HFF-Myc (cell line): ENCODE data around the gene KDM5C.

Experiments used
- DNase-seq: peaks from one replicate; pipeline ENCODE4 v3.0.0-alpha.2; 2011; ENCODE audit warnings: low read depth; ENCODE audit errors: extremely low read depth
- H3K4me3 ChIP-seq: replicated peaks from 2 replicates; pipeline ENCODE4 v1.5.1; 2011; ENCODE audit warnings: low read depth, mild to moderate bottlenecking, control low read depth, low read length
- TF ChIP-seq, protein P1 (sequence below): IDR thresholded peaks from 2 replicates; pipeline ENCODE4 v1.5.1; 2012; ENCODE audit warnings: mild to moderate bottlenecking, low read depth, low read length, control low read depth; ENCODE audit errors: missing control alignments

The KDM5C gene

DNA sequence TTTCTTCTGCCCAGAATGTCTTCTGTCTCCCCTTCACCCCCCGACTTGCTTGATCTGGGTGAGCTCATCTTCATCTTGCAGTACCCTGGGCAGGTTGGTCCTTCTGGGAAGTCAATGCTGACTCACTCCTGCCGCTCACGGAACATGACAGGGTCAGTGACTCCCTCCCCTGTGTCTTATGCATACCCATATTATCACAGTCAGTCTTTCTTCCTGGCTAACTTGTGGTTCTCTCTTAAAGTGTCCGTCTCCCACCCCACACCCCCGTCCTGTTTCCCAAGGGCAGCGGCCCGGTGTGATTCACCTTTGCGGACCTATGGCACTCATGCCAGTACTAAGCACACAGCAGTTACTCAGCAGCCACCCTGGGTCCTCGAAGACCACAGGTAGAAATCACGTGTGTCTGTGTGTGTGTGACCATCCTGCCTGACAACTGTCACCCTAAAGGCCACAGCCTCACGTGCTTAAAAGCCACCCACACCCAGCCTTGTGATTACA lies 38.6 kb upstream of the KDM5C start:
- no peak for DNase-seq
- no peak overlapping the region for H3K4me3 ChIP-seq
- TF ChIP-seq, protein P1, sequence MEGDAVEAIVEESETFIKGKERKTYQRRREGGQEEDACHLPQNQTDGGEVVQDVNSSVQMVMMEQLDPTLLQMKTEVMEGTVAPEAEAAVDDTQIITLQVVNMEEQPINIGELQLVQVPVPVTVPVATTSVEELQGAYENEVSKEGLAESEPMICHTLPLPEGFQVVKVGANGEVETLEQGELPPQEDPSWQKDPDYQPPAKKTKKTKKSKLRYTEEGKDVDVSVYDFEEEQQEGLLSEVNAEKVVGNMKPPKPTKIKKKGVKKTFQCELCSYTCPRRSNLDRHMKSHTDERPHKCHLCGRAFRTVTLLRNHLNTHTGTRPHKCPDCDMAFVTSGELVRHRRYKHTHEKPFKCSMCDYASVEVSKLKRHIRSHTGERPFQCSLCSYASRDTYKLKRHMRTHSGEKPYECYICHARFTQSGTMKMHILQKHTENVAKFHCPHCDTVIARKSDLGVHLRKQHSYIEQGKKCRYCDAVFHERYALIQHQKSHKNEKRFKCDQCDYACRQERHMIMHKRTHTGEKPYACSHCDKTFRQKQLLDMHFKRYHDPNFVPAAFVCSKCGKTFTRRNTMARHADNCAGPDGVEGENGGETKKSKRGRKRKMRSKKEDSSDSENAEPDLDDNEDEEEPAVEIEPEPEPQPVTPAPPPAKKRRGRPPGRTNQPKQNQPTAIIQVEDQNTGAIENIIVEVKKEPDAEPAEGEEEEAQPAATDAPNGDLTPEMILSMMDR = no peak

DNA sequence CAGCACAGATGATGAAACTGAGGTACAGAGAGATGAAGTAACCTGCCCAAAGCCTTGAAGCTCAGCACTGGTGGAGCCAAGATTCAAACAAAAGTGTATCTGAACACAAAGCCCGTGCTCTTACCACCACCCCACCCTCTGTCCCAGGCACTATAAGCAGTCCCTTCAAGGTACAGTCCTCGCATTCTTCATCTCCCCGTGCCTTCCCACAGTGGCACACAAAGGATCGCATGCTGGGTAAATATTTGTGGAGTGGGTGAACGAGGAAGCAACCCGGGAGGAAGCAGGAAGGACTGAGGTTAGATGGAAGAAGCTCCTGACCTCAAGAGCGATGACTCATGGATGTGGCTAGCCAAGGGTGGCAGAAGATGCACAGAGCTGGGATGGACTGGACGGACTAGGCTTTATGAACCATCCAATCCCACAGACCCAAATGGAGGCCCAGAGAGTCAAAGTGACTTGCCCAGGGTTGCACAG lies 37.9 kb upstream of the KDM5C start:
- no peak overlapping the region for H3K4me3 ChIP-seq
- no peak for DNase-seq
- TF ChIP-seq, protein P1 = no peak

DNA sequence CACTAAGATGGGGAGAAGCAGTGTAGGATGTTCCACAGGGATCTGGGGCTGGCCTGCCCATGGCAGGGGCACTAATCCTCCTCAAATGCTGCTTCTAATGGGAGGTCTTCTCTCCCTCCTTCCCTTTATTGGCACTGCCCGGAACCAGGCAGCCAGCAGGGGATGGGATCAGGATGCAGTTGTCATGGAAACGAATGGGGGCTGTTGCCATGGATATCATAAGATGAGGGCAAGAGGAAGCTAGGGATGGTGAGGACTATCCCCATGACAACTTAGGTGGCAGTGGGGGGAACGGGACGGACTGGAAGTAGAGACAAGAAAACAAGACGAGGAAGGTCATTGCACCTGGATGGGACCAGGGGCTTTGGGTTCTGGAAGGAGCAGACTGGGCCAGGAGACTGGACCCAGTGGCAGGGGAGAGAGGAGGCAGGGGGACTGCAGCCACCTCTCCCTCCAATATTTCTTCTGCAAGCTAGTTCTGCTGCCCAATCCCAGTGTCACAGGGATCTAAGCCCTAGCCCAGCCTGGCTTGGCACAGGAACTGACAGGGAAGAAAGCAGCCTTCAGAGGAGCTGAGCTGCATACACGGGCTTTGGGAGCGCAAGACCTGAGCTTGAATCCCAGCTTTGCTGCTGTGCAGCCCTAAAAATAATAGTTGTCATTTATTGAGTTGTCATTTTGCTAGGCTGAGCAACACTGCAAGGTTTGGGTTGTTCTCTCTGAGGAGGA lies 37.3 kb upstream of the KDM5C start:
- no peak for DNase-seq
- H3K4me3 ChIP-seq = no peak overlapping the region
- TF ChIP-seq, protein P1 = no peak

DNA sequence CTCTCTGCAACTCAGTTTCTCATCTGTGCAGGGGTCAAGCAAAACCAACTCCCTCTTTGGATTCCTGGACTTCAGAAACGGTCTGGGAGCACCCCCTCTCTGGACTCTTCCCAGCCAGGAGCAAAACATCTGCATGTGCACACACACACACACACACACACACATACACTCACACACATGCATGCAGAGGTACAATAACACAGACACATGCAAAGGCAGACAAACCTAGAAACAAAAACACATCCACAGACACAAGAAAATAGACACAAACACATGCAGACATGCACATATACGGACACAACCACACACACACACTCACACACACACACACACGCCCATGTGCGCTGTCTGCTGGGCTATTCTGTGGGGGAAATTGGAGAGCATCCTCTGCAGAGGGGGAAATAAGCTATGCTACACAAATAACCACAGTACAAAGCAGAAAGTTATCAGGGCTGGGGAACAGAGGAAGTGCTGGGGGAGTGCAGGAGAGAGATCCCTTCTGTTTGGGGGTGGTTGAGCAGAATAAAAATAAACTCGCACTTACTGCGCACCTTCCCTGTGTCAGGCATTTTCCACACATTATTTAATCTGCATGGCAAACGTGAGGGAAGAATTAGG lies 36.5 kb upstream of the KDM5C start:
- no peak overlapping the region for H3K4me3 ChIP-seq
- TF ChIP-seq, protein P1 = no peak
- no peak for DNase-seq

DNA sequence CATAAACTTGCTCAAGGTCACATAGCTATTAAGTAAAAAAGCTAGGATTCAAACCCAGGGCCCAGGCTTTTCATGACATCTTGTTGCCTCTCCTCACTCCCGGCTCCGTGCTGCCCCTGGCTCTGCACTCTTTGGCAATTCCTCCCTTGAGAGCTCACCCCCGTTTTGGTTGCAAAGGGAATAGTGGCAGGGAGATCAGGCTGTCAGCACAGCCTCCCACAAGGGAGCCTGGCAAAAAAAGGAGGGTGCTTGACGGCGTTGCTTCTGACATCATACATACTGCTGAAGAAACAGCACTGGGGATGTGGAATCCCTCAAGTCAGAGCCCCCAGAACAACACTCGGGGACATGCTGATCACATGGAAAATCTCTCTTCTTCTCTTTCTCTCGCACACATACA lies 35.8 kb upstream of the KDM5C start:
- DNase-seq = no peak
- H3K4me3 ChIP-seq = no peak overlapping the region
- TF ChIP-seq, protein P1 = no peak

DNA sequence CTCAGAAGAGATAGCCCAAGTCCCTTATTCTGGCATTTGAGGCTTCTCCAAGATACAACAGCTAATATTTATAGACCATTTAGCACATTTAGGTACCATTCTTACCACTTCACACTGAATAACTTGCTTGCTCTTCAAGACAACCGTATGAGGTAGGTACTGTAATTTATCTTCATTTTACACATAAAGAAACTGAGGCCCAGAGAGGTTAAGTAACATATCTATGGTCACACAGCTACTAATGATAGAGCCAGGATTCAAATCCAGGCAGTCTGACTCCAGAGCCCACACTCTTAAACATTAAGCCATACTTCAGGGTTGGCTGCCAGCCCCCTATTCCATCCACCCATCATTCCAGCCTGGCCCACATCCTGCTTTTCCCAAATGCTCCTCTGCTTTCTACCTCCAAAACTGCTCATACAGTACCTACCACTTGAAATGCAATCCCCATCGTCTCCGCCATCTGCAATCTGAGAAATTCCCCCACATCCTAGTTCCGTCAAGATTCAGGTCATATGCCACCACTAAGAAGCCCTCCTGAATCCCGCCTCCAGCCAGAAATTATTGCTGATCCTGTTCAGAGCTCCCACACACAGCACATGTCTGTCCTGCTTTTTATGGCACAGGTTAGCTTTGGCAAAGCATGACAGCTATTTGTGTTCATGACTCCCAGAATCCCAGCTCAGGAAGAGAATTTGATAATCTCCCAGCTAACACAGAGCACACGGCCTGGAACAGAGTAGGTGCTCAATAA lies 32.8 kb upstream of the KDM5C start:
- H3K4me3 ChIP-seq = no peak overlapping the region
- TF ChIP-seq, protein P1 = no peak
- DNase-seq = no peak
